ENCODE data around the gene SOD2. TPM values are rescaled to one million over a fixed set of nuclear protein-coding genes. Genes with fewer than 3 reads are reported as not detected.
A peak's percentile ranks its signal among the peaks of the same experiment; 100 is the strongest.
"Not testable (repeated sequence)": the region's sequence is repeated elsewhere in the genome, so short reads cannot be mapped to it uniquely, and the experiment has no call there.

The SOD2 gene
- total RNA-seq, 2 experiments from 2014 or later, result 47.8 to 50.2 TPM

DNA sequence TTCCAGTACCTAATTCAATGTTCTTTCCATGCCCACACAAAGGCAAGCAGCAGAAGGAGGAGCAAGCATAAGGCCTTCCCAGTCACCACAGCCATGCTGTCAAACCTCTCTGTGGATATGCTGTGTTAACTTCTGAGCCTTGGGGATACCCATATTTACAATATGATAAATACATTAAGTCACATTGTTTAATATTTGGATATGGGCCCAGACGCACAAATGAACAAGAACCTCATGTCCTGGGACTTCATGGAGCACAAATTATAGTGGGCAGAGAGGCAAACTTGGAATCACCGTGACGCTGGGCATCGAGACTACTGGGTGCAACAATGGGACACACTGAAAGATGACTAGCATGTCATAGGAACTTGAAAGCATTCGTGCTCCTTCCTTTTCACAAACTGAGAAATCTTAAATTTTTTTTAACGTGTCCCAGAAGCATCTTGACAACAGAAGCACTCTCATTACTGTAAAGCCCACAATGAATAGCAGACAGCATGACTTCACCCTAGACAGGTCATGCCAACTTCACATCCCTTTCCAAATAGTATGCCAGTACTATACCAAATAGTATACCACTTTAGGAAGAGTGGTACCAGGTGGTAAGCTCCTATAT lies 16.0 kb downstream of the SOD2 start:
- Mint-ChIP-seq H3K27ac (no peak overlapping the region), H3K36me3 (peaks cover 17% of the 10 kb centered on the region), H3K4me1 (peaks cover 11% of the 10 kb centered on the region), H3K4me3 (no peak overlapping the region), H3K9me3 (ENCODE audit: low read depth) (peaks cover 4% of the 10 kb centered on the region), H3K27me3 (no peaks in the 10 kb centered on the region)
- ATAC-seq (no peak), DNase-seq (no peak)
- CTCF ChIA-PET, result no interaction called here

DNA sequence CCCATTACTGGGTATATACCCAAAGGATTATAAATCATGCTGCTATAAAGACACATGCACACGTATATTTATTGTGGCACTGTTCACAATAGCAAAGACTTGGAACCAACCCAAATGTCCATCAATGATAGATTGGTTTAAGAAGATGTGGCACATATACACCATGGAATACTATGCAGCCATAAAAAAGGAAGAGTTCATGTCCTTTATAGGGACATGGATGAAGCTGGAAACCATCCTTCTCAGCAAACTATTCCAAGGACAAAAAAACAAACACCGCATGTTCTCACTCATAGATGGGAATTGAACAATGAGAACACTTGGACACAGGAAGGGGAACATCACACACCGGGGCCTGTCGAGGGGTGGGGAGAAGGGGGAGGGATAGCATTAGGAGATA lies 16.8 kb downstream of the SOD2 start:
- CTCF ChIA-PET; H3K9me3 Mint-ChIP-seq (ENCODE audit: low read depth); ATAC-seq; H3K4me3 Mint-ChIP-seq; H3K27me3 Mint-ChIP-seq; DNase-seq; H3K27ac Mint-ChIP-seq: not testable (repeated sequence)
- Mint-ChIP-seq H3K36me3 (peaks cover 17% of the 10 kb centered on the region), H3K4me1 (peaks cover 11% of the 10 kb centered on the region)

DNA sequence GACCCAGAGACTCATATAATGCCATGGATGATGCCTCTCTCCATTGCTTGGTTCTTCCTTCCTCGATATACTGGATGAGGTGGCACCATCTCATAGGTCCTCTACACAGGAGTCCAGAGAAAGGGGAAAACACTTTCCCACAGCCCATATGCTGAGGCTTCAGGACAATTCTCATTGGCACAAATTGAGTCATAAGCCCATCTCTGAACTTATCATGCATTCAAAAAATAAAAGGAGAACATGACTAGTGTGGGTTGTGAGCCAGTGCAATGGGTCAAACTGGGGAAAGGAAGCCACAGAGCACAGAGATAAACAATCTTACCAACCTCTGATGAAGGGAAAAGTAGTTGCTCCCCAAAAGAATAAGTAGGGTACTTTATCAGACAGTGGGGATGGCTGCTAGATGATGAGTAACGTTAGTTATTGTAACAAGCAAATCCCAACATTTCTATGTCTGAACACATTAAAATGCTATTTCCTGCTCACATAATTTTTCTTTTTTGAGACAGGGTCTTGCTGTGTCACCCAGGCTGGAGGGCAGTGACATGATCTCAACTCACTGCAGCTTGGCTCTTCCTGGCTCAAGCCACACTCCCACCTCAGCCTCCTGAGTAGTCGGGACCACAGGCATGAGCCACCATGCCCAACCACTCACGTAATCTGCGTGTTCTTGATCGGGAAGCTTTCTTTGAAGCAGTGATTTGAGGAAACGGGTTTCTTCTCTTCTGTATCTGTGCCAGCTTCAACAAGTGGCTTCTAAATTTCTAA lies 27.0 kb downstream of the SOD2 start:
- peaks cover 5% of the 10 kb centered on the region for H3K9me3 Mint-ChIP-seq (ENCODE audit: low read depth)
- H3K36me3 Mint-ChIP-seq, result peaks cover 6% of the 10 kb centered on the region
- ATAC-seq (no peak), DNase-seq (no peak)
- CTCF ChIA-PET, result no interaction called here
- no peaks in the 10 kb centered on the region for H3K27me3 Mint-ChIP-seq
- no peaks in the 10 kb centered on the region for H3K4me1 Mint-ChIP-seq
- no peak overlapping the region for H3K27ac Mint-ChIP-seq
- H3K4me3 Mint-ChIP-seq, result no peak overlapping the region

DNA sequence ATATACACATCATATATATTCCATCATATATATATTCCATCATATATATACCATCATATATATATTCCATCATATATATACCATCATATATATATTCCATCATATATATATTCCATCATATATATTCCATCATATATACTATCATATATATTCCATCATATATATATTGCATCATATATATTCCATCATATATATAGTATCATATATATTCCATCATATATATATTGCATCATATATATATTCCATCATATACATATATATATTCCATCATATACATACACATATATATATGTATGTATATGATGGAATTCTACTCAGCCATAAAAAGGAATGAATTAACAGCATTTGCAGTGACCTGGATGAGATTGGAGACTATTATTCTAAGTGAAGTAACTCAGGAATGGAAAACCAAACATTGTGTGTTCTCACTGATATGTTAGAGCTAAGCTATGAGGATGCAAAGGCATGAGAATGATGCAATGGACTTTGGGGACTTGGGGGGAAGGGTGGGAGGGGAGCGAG lies 29.6 kb downstream of the SOD2 start:
- not testable (repeated sequence) for H3K4me1 Mint-ChIP-seq; DNase-seq; H3K9me3 Mint-ChIP-seq (ENCODE audit: low read depth); H3K4me3 Mint-ChIP-seq; H3K27ac Mint-ChIP-seq; H3K27me3 Mint-ChIP-seq; H3K36me3 Mint-ChIP-seq; ATAC-seq
- CTCF ChIA-PET, result interaction anchor here (0.5 kb wide), 1 partner anchor 42 kb away, joined by 3 read pairs; no protein-coding TSS in a partner anchor

DNA sequence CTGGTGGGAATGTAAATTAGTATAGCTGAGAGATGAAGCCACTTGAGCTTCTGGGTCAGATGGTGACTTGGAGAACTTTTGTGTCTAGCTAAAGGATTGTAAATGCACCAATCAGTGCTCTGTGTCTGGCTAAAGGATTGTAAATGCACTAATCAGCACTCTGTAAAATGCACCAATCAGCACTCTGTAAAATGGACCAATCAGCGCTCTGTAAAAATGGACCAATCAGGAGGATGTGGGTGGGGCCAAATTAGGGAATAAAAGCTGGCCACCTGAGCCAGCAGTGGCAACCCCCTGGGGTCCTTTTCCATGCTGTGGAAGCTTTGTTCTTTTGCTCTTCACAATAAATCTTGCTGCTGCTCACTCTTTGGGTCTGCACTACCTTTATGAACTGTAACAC lies 31.1 kb downstream of the SOD2 start:
- H3K4me3 Mint-ChIP-seq; ATAC-seq; H3K4me1 Mint-ChIP-seq; H3K27ac Mint-ChIP-seq; H3K27me3 Mint-ChIP-seq; H3K36me3 Mint-ChIP-seq; DNase-seq; CTCF ChIA-PET; H3K9me3 Mint-ChIP-seq (ENCODE audit: low read depth): not testable (repeated sequence)

DNA sequence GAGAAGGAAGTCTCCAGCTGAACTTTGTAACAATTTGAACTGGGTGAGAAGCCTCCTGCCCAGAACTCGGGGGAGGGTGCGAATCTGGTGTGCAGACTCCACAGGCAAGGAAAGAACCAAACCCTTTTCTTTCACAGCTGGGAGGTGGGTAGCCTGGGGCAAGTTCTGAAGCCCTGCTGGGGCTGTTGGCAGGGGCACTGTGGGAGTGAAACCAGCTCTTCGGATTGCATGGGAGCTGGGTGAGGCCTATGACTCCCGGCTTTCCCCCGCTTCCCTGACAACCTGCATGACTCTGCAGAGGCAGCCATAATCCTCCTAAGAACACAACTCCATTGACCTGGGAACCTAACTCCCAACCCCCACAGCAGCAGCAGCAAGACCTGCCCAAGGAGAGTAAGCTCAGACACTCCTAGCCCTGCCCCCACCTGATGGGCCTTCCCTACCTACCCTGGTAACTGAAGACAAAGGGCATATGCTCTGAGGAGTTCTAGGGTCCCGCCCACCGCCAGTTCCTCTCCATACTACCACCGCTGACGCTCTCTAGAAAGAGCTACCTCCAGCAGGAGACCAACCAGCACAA lies 37.5 kb downstream of the SOD2 start:
- Mint-ChIP-seq H3K27me3 (peaks cover 2% of the 10 kb centered on the region), H3K9me3 (ENCODE audit: low read depth) (no peaks in the 10 kb centered on the region), H3K27ac (no peak overlapping the region), H3K4me1 (no peaks in the 10 kb centered on the region), H3K36me3 (no peaks in the 10 kb centered on the region), H3K4me3 (no peak overlapping the region)
- CTCF ChIA-PET, result interaction anchor here (1.0 to 4.4 kb wide), 12 partner anchors 10 to 647 kb away, joined by 3 to 57 read pairs (median 4); partner anchors contain the start of gene FNDC1
- no peak for ATAC-seq
- no peak for DNase-seq

DNA sequence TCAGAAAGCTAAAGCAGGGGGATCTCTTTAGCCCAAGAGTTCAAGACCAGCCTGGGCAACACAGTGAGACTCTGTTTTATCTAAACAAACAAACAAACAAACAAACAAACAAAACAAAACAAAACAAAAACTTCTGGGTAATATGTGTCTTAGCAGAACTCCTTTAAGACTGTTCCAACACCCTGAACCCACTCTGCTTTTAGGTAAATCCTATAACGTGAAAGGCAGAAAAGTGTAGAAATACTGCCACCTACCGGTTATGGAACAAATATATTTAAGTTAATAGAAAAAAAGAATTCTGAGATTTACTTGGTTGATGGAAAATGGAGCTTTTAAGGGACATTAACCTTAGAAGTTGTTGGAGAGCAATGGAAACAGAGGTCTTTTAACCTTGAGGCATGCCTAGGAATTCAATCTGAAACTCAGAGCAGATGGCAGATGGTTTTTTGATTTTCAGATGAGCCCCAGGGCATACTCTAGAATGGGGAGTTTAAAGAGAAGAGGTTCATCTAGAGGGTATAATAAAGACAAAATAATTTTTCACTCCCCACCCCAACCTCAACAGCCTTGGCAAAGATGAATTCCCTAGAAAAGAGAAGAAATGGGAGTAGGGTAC lies 38.5 kb downstream of the SOD2 start:
- no peak for DNase-seq
- Mint-ChIP-seq H3K27ac (no peak overlapping the region), H3K27me3 (peaks cover 2% of the 10 kb centered on the region), H3K4me1 (no peaks in the 10 kb centered on the region), H3K9me3 (ENCODE audit: low read depth) (no peaks in the 10 kb centered on the region), H3K4me3 (no peak overlapping the region), H3K36me3 (no peaks in the 10 kb centered on the region)
- no peak for ATAC-seq
- CTCF ChIA-PET, result interaction anchor here (0.6 to 4.4 kb wide), 18 partner anchors 8 to 521 kb away, joined by 3 to 57 read pairs (median 3); partner anchors contain the start of gene FNDC1

DNA sequence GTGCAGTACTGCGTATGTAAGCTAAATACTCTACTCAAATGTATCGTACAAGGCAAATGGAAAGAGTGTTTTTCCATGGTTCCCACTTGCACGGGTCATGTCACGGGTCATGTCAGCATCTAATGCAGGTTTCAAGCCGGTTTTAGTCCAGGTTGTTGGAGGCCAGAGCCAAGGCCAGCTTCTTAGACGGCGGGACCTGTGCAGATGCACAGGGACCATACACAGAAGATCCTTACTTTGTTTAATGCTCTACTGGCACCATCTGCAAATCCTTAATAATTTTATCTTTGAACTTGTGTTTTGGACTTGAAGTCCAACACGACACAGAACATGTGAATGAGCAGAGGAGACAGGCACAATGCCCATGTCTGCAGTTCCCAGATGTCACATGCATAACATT lies 42.7 kb downstream of the SOD2 start:
- Mint-ChIP-seq H3K4me1 (peaks cover 6% of the 10 kb centered on the region), H3K4me3 (no peak overlapping the region), H3K27me3 (no peaks in the 10 kb centered on the region), H3K27ac (no peak overlapping the region), H3K36me3 (no peaks in the 10 kb centered on the region), H3K9me3 (ENCODE audit: low read depth) (no peaks in the 10 kb centered on the region)
- ATAC-seq, result no peak
- CTCF ChIA-PET, result no interaction called here
- DNase-seq, result no peak

DNA sequence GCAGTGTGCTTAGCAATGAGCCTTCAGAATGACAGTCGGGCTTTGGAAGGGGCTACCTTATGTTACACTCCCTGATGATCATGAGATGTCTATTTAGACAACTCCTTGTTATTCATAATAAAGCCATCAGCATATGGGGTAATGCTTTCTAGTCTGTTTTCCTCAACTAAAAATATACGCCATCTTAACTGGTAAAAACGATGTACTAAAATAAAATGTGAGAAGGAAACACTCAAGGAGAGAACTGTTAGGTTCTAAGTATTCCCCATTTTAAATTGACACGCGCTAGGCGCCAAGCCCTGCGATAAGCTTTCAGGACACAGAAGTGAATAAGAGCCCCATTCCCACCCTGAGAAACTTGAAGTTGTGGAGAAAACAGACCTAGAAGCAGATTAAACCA lies 43.6 kb downstream of the SOD2 start:
- ATAC-seq (no peak), DNase-seq (no peak)
- no peaks in the 10 kb centered on the region for H3K27me3 Mint-ChIP-seq
- no peak overlapping the region for H3K27ac Mint-ChIP-seq
- no peak overlapping the region for H3K4me3 Mint-ChIP-seq
- no peaks in the 10 kb centered on the region for H3K36me3 Mint-ChIP-seq
- CTCF ChIA-PET, result no interaction called here
- no peaks in the 10 kb centered on the region for H3K9me3 Mint-ChIP-seq (ENCODE audit: low read depth)
- H3K4me1 Mint-ChIP-seq, result peaks cover 6% of the 10 kb centered on the region

DNA sequence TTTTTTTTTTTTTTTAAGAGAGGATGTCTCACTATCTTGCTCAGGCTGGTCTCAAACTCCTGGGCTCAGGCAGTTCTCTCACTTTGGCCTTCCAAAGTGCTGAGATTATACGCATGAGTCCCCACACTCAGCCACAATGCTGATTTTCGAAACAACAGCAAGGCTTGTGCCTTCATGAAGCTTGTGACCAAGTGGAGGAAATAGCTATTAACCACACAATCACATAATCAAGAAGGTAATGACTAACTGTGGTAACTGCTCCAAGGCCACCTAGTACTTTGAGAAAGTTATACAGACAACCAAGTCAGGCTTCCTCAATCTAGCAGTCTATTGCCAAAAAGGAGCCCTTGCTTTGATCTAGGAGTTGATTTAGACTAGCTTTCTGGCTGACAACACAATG lies 46.3 kb downstream of the SOD2 start:
- Mint-ChIP-seq H3K4me1 (peaks cover 6% of the 10 kb centered on the region), H3K27me3 (no peaks in the 10 kb centered on the region), H3K36me3 (no peaks in the 10 kb centered on the region), H3K4me3 (no peak overlapping the region), H3K27ac (no peak overlapping the region), H3K9me3 (ENCODE audit: low read depth) (no peaks in the 10 kb centered on the region)
- CTCF ChIA-PET, result interaction anchor here (1.0 to 1.8 kb wide), 2 partner anchors 10 to 473 kb away, joined by 3 to 8 read pairs; no protein-coding TSS in a partner anchor
- ATAC-seq (peak; percentile 51), DNase-seq (no peak)

DNA sequence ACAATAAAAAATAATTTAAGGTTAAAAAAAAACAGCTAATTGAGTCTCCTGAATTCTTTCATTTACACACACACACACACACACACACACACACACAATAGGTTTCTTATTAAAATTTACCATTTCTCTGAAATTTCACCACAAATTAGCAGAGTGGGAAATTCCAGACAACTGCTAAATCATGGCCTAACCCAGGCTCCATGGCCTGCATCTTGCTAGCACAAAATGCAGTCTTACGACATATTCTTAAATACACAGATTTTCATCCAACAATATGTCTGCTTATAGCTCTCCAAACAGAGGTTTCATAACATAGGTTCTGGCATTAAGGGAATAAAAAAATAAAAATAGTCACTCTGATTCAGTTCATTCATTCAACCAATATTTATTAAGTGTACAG lies 46.9 kb downstream of the SOD2 start:
- Mint-ChIP-seq H3K27ac (no peak overlapping the region), H3K36me3 (no peaks in the 10 kb centered on the region), H3K9me3 (ENCODE audit: low read depth) (peaks cover under 1% of the 10 kb centered on the region), H3K4me3 (no peak overlapping the region), H3K27me3 (no peaks in the 10 kb centered on the region), H3K4me1 (peaks cover 6% of the 10 kb centered on the region)
- ATAC-seq (no peak), DNase-seq (no peak)
- CTCF ChIA-PET, result interaction anchor here (1.8 kb wide), 1 partner anchor 472 kb away, joined by 8 read pairs; no protein-coding TSS in a partner anchor

DNA sequence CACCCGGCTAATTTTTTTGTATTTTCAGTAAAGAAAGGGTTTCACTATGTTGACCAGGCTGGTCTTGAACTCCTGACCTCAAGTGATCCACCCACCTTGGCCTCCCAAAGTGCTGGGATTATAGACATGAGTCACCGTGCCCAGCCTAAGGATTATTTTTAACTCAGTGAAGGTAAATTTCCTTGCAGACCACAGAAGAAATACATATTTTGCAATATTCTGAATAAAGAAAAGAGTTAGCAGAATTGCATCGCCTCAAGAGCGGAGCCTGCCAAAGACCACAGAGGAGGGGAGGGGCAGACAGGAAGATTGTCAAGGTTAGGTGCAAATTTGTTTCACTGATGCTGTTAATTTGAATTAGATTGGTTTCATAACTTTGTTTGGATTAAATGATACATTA lies 47.4 kb downstream of the SOD2 start:
- Mint-ChIP-seq H3K27ac (no peak overlapping the region), H3K4me1 (peaks cover 6% of the 10 kb centered on the region), H3K27me3 (no peaks in the 10 kb centered on the region), H3K4me3 (no peak overlapping the region), H3K36me3 (no peaks in the 10 kb centered on the region), H3K9me3 (ENCODE audit: low read depth) (peaks cover 3% of the 10 kb centered on the region)
- CTCF ChIA-PET, result interaction anchor here (1.0 kb wide), 1 partner anchor 10 kb away, joined by 3 read pairs; no protein-coding TSS in a partner anchor
- ATAC-seq (no peak), DNase-seq (no peak)

All from activated CD8-positive, alpha-beta memory T cell treated with anti-CD3 and anti-CD28 coated beads, Interleukin-2, amount 10 ng/mL, durations not matched to agents 7 days and 5 days (primary cell).